Measurements from ENCODE around the gene CABP4.

The CABP4 gene

DNA sequence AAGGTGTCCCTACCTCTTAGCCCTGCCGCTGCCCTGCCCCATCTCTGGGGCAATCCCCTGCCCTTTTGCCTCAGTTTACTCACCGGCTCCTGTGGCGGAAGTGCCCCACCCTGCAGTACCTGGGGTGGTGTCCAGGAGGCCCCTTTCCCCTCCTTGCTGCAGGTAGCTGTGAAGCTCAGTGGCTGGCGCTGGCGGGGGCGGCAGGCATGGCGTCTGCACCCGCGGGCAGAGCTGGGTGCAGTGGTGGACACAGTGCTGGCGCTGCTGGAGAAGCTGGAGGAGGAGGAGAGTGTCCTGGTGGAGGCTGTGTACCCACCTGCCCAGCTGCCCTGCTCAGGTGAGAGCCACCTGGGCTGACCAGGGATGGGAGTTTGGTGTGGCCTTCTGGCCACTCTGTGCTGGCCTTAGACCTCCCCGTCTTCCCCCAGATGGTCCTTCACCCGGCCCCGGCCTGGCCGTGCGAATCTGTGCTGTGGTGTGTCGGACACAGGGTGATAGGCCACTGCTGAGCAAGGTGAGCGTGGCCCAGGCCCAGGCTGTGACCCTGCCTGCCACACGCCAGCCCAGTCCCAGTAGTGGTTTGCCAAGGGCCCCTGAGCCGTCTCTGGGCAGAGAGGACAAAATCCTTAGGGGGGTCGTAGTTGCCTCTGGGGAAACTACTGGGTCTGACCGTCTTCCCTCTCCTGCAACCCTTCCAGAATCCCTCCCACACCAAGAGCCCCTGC, 35.7 kb upstream of the CABP4 start:
- no peak for DNase-seq

DNA sequence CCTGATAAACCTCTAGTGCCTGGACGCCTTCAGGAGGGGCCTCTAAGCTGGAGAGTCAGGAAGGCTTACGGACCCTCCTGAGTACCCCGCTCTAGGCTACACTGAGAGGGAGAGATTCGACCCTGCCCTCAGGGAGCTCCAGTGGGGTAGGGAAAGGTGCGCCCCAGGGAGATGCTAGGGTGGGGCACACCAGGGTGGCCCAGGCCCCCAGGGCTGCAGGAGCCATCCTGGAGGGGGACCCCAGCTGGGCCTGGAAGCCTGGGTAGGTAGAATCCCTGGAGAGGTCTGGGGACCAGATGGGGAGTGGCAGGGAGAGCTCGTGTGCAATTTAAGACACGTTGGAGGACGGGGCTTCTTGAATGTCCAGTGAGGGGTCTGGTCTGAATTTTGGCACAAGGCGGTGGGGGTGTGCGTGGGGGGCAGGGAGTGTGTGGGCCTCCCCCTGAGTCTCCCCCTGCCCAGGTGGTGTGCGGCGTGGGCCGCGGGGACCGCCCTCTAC, 35.0 kb upstream of the CABP4 start:
- no peak for DNase-seq

DNA sequence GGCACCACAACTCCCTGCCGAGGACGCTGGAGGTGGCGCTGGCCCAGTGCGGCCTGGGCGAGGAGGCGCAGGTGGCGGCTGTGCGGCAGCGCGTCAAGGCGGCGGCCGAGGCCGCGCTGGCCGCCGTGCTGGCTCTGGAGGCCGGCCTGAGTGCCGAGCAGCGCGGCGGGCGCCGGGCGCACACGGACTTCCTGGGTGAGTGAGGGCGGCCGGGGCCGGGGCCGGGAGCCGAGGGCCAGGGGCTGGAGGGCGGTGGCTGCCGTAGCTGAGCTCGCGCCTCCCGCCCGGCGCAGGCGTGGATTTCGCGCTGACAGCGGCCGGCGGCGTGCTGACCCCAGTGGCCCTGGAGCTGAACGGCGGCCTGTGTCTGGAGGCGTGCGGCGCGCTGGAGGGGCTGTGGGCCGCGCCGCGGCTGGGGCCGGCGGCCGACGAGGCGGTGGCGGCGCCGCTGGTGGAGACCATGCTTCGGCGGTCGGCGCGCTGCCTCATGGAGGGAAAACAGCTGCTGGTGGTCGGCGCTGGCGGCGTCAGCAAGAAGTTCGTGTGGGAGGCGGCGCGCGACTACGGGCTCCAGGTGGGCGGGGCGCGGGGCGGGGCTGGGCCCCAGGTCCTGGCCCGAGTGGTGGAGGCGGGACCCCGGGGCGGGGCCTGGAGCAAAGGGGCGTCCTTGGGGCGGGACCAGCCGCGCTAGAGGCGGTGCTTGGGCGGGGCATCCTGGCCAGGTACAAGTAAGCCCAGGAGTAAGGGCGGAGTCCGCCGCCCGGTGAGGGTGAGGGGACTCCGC, 34.3 kb upstream of the CABP4 start:
- DNase-seq = peak; percentile 98

DNA sequence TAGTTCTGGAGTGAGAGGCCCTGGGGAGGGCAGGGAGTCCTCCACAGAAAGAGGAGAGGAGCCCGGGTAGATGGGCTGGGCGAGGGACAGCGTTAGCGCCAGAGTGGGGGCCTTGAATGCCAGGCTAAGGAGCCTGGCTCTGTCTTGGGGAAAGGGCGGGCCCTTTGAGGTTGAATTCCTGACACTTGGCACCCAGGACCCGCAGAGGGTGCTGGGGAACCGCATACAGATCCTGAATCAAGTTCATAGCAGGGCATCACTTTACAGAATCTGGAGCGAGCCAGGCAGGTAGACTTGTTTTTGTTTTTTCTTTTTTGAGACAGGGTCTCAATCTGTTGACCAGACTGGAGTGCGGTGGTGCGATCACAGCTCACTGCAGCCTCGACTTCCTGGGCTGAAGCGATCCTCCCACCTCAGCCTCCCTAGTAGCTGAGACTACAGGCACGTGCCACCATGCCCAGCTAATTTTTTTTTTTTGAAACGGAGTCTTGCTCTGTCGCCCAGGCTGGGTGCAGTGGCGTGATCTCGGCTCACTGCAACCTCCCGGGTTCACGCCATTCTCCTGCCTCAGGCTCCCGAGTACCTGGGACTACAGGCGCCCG, 33.6 kb upstream of the CABP4 start:
- DNase-seq = no peak

DNA sequence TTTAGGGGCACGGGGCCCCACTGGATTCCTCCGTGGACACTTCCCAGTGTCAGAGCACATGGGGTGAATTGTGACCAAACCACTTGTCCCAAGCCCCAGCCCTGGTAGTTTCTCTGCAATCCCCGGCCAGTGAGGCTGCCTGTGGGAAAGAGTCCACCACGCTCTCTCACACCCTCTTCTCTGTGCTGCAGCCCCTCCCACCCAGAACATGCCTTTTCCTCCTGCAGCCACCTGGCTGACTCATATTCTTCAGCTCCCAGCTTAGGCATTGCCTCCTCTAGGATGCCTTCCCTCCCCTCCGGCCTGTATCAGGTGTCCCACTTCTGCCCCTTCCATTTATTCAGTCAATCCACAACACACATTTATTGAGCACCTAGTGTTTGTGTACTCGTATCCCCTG, 32.3 kb upstream of the CABP4 start:
- no peak for DNase-seq

DNA sequence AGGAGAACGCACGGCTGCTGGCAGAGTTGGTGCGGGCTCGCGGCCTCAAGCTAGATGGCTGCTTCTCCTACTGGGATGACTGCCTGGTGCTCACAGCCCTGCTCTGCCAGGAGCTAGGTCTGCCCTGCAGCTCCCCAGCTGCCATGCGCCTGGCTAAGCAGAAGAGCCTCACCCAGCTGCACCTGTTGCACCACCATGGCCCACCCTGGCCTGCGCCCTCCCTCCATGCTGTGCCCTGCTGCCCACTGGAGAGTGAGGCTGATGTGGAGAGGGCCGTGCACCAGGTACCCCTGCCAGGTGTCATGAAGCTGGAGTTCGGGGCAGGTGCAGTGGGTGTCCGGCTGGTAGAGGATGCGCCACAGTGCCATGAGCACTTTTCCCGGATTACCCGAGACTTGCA, 31.7 kb upstream of the CABP4 start:
- DNase-seq = no peak

DNA sequence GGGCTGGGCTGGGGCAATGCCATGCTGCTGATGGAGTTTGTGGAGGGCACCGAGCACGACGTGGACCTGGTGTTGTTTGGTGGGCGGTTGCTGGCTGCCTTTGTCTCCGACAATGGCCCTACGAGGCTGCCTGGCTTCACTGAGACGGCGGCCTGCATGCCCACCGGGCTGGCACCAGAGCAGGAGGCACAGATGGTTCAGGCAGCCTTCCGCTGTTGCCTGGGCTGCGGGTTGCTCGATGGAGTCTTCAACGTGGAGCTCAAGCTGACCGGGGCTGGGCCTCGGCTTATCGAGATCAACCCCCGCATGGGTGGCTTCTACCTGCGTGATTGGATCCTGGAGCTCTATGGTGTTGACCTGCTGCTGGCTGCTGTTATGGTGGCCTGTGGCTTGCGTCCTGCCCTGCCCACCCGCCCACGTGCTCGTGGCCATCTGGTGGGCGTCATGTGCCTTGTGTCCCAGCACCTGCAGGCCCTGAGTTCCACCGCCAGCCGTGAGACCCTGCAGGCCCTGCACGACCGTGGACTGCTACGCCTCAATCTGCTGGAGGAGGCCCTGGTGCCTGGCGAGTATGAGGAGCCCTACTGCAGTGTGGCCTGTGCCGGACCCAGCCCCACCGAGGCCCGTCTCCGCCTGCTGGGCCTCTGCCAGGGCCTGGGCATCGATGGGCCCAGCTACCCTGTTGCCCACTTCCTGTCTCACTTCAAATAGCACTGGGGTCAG, 31.1 kb upstream of the CABP4 start:
- no peak for DNase-seq

DNA sequence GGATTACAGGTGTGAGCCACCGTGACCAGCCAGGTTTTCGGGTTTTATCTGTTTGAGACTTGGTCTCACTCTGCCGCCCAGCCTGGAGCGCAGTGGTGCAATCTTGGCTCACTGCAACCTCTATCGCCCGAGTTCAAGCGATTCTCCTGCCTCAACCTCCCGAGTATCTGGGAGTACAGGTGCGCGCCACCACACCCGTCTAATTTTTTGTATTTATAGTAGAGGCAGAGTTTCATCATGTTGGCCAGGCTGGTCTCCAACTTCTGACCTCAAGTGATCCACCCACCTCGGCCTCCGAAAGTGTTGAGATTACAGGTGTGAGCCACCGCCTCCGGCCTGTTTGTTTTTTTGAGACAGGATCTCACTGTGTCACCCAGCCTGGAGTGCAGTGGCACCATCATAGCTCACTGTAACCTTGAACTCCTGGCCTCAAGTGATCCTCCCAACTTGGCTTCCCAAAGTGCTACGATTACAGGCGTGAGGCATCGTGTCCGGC, 27.7 kb upstream of the CABP4 start:
- DNase-seq = peak; percentile 33

DNA sequence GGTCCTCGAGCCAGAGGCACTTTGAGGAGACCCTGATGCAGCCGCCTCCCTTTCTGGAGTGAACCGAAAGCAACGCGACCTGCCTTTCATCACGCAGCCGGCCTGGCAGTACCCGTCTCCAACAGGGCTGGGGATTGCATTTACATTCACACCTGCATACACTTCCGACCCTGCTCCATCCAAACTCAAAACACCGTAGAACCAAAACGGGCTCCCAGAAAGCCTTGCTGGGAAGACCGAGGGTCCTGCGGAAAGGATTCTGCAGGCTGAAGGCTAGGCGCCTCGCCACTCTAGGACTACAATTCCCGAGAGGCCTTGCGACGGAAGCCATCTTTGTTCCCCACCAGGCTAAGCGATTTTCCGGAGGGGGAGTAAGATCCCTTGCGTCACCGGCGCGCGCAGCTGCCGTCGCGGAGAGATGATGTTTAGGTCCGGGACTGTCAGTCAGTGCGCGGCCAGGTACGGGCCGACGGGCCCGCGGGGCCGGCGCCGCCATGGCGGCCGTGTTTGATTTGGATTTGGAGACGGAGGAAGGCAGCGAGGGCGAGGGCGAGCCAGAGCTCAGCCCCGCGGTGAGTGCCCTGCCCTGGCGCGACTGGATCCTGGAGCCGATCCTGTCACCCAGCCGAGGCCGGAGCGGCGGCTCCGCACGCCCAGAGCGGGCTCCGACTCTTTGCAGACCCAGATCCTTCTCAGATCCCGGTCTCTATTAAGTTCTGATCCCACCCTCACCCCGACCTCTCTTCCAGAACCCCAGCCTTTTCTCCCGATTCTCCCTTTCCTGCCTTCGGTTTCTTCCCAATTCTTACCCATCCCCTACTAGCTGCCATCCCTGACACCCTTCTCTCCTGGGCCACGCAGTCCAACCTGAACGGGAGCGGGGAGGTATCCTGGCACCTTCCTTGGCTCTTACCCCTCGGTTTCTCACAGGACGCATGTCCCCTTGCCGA, 26.8 kb upstream of the CABP4 start, which contains the start of gene RPS6KB2:
Gene RPS6KB2, plus strand, starts transcription at position 443 of the 950 bp plus-strand sequence. Its CDS starts 52 bp downstream, at position 495.
- peak; percentile 99 for DNase-seq

DNA sequence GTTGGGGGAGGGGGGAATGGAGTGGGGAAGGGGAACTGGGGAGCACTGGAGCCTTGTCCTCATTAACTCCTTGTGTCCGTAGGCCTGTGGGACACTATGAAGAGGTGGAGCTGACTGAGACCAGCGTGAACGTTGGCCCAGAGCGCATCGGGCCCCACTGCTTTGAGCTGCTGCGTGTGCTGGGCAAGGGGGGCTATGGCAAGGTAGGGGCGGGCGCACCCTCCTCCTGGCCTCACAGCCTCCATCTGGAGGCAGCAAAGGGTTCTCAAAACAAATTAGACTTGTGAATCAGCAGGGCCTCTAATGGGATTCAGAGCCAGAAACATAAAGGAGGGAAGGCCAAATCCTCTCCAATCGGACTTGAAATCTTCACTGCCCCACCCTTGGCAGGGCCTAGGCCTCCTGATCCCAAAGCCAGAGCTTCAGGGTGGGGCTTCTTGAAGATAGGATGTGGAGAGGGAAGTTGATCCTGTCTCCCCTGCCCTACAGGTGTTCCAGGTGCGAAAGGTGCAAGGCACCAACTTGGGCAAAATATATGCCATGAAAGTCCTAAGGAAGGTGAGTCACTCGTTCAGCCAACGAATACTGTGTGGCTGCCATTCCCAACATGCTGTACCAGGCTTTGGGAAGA, 26.0 kb upstream of the CABP4 start:
- no peak for DNase-seq

DNA sequence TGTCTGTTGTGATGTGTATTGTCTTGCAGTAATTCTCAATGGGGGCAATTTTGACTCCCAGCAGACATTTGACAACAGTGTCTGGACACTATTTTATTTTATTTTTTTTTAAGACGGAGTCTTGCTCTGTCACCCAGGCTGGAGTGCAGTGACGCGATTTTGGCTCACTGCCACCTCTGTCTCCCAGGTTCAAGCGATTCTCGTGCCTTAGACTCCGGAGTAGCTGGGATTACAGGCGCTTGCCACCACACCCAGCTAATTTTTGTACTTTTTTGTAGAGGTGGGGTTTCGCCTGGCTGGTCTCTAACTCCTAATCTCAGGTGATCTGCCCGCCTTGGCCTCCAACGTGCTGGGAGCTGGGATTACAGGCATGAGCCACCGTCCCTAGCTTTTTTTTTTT, 25.4 kb upstream of the CABP4 start:
- DNase-seq = no peak

DNA sequence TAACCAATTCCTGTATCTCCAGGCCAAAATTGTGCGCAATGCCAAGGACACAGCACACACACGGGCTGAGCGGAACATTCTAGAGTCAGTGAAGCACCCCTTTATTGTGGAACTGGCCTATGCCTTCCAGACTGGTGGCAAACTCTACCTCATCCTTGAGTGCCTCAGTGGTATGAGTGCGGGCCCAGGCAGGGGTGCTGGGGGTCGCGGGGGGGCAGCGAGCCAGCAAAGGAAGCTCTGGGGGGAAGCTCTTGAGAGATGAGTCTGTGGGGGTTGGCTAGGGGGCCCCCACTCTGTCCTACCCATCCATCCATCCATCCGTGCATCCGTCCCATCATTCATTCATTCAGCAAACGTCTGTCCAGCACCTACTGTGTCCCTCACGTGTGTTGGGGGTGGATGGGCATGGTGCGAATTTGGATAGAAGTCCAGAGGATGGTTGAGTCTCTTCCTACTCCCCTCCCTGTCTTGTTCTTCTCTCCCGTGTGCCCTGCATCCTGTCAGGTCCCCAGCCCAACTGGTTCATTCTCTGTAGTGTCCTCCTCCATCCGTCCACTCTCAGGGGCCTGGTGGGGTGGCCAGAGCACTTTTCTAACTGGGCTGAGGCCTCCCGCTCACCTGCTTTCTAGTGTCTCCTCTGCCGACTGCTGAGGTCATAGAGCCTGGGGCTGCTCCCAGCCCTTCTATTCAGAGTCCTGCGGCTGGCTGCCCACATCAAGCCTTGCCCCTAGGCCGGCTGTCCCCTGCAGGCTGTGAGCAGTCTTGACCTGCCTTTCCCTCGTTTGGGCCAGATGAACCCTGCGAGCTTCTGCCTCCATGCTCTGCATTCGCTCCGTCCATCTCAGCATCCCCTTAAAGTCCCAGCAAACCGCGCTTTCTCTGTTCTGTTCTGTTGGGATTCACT, 23.6 kb upstream of the CABP4 start:
- no peak for DNase-seq

DNA sequence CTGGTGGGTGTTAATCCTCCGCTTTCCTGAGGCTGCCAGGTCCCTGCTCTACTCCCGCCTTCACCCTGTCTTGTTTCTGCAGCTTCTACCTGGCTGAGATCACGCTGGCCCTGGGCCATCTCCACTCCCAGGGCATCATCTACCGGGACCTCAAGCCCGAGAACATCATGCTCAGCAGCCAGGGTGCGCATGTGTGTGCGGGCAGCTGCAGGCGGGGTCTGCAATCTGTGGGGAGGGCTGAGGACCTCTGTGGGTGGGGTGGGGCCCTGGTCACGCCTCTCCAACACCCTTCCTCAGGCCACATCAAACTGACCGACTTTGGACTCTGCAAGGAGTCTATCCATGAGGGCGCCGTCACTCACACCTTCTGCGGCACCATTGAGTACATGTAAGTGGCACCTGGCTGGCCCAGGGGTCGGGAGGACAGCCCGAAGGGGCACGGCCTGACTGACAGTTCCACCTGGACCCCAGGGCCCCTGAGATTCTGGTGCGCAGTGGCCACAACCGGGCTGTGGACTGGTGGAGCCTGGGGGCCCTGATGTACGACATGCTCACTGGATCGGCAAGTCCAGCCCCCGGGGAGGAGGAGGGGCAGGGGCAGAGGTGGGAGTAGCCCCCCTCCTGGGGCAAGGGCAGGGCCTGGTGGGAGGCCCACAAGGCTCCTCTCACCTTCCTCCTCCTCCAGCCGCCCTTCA, 22.4 kb upstream of the CABP4 start:
- DNase-seq = no peak

DNA sequence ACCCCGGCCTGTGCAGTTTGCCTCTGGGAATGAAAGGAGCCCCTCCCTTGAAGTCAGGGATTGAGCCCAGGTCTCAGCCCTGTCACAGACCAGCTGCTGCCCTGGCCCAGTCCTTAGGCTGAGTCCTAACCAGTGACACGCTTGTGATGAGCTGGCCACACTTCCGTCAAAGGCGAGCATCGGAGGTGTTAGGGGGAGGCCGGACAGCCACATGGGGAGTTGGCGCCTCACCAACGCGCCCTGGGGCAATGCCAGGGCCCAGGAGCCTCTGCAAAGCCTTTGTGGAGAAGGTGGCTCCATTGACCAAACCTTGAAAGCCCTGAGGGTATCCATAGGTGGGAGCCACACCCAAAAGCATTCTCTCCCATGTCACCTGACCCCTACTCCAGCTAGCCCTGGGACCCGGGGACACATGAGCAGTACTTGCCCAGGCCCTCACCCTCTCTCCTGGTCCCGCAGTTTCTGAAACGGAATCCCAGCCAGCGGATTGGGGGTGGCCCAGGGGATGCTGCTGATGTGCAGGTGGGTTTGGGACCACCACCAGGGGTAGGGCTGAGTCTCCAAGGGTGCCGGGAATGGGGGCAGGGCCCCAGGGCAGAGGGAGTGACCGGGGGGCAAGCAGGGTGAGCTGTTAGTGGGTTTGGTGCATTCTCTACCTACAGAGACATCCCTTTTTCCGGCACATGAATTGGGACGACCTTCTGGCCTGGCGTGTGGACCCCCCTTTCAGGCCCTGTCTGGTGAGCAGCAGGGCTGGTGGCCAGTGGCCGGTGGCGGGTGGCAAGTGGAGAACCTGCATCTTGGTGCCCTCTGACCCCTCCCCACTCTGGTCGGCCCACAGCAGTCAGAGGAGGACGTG, 21.4 kb upstream of the CABP4 start:
- DNase-seq = peak; percentile 47

DNA sequence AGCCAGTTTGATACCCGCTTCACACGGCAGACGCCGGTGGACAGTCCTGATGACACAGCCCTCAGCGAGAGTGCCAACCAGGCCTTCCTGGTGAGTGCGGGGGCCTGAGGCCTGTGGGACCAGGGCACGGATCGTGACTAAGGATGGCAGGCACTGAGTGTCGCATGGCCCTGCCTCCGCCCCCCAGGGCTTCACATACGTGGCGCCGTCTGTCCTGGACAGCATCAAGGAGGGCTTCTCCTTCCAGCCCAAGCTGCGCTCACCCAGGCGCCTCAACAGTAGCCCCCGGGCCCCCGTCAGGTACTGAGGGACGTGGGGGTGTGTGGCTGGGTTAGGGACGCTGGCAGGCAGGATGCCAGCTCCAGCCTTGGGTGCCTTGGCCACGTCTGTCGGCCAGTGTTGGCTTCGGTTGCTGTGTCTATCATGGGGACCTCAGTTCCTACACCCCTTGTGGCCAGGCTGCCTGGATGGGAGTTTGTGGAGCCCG, 20.7 kb upstream of the CABP4 start:
- peak; percentile 48 for DNase-seq

DNA sequence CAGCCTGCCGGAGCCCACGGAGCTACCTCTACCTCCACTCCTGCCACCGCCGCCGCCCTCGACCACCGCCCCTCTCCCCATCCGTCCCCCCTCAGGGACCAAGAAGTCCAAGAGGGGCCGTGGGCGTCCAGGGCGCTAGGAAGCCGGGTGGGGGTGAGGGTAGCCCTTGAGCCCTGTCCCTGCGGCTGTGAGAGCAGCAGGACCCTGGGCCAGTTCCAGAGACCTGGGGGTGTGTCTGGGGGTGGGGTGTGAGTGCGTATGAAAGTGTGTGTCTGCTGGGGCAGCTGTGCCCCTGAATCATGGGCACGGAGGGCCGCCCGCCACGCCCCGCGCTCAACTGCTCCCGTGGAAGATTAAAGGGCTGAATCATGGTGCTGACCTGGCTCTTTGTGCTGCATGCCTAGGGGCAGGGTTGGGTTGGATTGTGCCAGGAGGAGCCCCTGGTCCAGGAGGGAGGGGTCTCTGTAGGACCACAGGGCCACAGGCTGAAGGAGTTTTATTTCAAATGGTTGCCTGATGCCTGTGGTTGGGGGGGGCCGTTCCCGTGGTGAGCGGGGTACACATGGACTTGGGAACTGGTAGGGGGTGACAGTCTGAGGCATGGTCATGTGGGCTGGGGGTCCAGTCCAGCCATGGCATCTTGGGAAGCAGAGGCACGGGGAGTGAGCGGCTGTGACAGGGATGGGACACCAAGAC, 20.0 kb upstream of the CABP4 start:
- peak; percentile 46 for DNase-seq

DNA sequence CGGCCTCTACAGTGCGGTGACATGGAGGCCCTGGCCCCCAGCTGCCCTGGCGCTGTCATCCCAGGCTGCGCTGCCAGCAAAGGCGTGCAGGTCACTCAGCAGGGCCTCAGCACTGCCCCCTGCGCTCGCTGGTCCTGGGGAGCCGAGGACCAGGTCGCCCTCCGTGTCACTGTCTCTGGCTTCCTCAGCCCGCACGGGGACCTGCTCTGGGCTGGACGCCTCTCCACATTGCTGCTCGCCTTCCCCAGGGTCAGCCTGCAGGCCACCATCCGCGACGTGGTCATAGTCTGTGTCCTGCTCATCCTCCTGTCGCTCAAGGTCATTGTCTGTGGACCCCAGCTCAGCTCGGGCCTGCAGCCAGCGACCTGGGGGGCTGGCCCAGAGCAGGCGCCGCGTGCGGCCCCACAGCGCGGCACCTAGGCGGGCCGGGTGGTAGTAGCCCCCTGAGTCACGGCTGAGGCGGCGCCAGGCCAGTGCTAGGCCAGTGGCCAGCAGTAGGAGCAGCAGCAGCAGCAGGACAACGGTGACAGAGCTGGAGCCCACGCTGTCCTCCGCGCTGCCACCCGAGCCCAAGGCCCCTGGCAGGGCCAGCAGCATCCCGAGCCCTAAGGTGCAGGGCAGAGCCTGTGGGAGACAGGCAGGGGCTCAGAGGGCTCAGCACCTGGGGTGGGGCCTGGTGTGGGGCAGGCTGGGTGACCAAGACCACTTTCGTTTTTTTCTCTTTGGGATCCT, 19.3 kb upstream of the CABP4 start:
- peak; percentile 19 for DNase-seq
